Renal pelvis (tissue), 4 donors: ENCODE data around the gene MLH1. TPM values are rescaled to one million over a fixed set of nuclear protein-coding genes. Genes with fewer than 3 reads are reported as not detected.
"Not testable (repeated sequence)": the region's sequence is repeated elsewhere in the genome, so short reads cannot be mapped to it uniquely, and the experiment has no call there.

ENCODE experiments used
- DNase-seq: peaks from one replicate; pipeline ENCODE4 v3.0.0-alpha.2; 2013
- polyA plus RNA-seq, 3 donors: library from polyadenylated mRNA; unstranded; fragments of 120-200 nt; gene quantifications; one replicate each; pipeline ENCODE4 v1.2.1, GENCODE V29; 2013; ENCODE audit not compliant: insufficient read length in 3 of 3

Gene MLH1
- polyA plus RNA-seq, 3 donors: 45.4 to 60.5 (median 49.6) TPM

DNA sequence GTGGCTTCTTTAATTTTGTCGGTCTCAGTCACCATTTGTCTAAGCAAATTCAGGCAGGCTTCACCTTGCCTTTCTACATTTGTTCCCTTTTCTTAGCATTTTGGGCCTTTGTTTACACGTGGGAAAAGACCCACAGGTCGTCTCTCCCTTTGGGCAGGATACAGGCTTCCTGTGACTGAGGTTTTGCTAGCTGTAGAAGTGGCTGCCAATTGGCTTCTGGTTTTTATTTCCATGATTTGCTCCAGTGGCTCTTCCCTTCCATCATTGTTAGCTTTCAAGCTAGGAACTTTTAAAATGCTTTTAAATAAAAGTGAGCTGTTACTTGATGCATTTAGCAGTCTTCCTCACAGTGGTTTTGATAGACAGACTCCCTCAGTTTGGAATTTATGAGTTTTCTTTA lies 37.3 kb downstream of the MLH1 start:
- no peak for DNase-seq

DNA sequence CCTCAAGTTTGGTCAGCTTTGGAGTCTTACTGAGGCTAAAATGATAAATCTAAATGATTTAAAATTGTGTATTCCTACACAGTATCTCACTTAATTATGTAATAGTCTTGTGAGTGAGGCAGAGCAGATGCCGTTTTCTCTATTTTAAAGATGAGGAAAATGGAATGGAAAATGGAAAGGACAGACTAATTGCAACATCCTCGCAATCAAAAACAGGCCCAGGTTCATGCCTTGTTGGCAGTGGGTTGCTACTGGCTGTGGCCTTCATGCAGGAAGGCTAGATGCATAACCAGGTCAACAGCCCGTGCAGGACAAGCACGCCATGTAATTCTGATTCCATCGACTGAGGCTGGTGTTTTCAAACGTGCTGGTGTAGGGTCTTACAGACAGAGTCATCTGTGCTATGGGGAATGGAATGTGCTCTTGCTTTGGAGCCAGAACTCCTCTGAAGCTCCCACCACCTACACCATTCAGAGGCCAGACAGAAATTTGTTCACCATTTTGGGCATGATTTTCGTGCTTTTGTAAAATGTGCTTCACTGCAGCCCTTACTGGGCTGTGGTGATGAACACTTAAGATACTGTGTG lies 37.9 kb downstream of the MLH1 start:
- DNase-seq: no peak

DNA sequence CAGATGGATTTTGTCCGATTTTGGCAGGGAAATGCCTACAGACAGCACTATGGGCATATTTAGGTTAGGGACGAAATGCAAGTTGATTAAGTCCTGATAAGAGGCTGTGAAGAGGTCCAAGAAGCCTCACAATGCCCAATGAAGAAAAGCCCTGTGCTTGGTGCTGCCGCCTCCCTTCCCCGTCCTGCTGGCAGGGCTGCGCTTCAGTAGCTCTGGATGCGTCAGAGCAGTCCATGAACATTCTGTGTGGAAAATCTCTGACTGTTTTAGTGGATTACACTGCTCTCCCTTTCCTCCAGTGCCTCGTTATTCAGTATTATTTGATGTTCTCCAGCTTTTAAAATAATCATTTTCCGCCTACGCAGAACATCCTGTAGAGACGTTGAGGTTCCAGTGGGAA lies 39.6 kb downstream of the MLH1 start:
- no peak for DNase-seq

DNA sequence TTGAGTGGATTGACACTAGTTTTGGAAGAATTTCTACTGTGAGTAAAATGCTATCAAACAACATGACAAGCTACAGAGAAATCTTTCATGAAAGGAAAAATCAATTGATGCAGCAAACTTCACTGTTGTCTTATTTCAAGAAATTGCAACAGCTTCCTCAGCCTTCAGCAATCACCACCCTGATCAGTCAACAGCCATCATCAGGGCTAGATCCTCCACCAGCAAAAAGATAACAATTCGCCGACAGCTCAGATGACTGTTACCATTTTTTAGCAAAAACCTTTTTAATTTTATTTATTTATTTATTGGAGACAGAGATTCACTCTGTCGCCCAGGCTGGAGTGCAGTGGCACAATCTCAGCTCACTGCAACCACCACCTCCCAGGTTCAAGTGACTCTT lies 44.0 kb downstream of the MLH1 start:
- DNase-seq: no peak

DNA sequence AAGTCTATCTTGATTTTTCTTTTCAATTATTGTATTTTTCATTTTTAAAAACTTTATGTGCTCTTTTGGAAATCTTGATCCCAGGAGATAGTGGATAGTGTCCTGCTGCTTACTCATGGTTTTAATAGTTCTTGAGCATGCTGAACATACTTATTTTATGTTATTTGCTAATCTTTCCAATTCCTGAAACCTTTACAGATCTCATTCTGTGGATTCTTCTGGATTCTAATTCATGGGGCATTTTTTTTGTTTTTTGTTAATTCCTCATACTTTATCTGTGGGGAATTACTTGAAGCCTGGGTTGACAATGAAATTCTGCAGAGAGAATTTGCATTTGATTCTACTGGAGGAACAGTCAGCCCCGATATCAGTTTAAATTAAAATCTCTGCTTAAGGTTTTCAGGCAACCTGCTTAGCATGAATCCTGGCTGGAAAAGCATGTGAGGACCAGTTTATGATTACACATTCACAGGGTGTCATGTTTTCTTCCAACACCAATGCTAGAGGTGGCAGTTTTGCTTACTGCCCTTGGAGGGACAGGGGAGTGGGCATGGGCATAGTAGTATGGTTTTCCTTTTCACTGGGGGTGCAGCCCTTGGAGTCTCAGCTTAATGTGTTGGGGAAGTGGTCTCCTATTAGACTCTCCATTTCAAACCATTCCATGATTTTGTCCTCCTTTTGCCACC lies 46.0 kb downstream of the MLH1 start:
- DNase-seq: no peak

DNA sequence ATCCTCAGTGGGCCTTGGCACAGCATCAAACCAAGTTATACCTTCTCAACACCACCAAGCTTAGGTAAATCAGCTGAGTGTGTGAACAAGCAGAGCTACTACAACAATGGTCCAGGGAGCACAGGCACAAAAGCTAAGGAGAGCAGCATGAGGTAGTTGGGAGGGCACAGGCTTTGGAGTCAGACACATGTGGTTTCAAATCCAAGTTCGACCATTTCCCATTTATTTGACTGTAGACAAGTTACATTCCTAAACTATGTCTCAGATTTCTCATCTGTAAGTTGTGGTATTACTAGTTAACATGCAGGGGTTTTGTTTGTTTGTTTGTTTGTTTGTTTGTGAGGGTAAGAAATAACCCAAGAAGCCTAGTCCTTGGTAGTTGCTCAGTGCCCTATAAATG lies 46.9 kb downstream of the MLH1 start:
- DNase-seq: no peak

DNA sequence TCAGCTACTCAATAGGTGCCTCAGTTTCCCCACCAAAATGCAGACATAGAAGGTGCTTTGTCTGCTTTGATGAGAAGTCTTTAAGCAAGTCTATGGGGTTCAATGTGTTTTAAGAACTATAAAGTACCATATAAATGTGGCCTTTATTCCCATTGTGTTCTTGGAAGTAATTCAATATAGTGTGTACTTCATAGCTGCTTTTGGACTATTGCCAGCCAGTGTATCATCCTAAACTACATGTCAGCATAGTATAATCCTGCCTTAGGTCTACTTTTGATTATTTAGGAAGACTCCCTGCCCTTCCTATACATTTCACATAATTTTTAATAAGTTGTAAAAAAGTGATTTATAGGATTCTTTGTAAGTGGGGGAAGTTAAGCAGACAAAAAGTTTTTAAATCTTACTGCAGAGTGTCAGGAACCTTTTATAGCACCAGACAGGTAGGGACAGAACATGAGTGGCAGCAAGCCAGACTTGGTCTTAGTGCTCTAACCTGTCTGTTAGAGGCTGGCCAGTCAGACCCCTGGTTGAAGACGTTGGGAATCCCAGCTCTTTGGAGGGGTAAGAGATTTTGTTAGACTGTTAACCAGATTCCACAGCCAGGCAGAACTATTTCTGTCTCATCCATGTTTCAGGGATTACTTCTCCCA lies 48.4 kb downstream of the MLH1 start:
- DNase-seq: peak; percentile 4

DNA sequence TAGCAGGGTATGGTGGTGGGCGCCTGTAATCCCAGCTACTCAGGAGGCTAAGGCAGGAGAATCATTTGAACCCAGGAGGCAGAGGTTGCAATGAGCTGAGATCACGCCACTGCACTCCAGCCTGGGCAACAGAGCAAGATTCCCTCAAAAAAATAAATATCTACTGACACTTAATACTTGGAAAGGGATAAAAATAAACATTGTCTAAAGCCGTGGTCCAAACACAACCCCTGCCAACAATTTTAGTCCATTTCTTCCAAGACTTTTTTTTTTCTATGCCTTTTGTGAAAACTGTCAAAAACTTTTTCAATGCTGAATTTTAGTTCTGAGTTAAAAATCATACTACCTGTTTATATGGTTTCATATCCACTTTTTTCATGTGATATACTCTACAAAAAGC lies 49.4 kb downstream of the MLH1 start:
- DNase-seq: not testable (repeated sequence)

DNA sequence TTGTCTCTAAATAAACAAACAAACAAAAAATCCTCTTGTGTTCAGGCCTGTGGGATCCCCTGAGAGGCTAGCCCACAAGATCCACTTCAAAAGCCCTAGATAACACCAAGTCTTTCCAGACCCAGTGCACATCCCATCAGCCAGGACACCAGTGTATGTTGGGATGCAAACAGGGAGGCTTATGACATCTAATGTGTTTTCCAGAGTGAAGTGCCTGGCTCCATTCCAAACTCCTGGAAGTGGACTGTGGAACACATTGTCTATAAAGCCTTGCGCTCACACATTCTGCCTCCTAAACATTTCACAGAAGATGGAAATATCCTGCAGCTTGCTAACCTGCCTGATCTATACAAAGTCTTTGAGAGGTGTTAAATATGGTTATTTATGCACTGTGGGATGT lies 57.0 kb downstream of the MLH1 start:
- no peak for DNase-seq

DNA sequence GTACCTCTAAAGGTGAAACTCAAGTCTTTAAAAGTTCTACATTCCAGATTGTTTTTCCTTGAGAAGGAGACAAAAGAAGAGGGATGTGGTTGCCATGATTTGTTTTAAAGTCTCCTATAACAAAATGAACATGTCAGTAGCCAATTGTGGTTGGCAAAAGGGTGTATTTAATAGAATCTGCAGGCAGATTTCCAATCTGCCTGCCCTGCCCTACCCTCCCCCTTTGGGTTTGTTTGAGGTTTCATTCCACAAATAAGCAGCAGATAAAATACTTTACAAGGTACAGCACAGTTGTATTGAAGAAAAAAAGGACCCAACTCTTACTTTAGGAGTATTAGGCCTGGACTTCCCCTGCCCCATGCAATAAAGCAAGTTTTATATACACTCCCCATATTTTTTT lies 59.5 kb downstream of the MLH1 start:
- DNase-seq: no peak

DNA sequence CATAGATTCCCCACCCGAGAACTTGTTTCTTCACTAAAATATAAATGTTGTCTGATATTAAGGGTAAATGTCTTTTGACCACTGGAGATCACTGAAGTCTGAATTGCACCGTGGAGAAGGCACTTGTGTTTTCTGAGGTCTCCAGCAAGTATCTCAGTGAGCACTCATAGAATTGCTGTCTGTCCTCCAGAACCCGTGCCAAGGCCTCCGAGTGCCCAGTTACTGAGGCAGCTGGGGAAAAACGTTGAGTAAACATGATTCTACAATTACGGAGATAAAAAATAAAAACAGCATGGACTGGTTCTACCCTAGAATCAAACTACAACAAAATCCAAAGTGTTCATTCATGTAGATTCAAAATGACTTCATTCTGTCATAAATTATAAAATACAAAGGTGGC lies 60.0 kb downstream of the MLH1 start:
- DNase-seq: no peak

DNA sequence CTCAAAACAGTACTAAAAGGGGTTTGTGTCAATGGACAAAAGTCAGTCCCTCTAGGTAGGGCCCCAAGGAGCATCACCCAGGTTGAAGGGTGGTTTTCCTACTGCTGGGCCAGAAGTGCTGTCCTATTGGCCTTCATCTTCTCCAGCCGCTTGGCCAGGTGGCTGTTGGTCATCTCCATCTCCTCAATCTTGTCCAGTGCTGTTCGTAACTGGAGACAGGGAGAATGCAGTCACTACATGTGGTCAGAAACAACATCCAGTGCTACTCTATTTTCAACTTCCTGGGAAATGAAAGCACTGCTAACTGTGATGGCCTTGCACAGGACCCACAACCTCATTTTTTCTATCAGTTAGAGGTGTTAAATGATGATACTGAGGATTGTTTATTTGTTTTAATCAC lies 60.4 kb downstream of the MLH1 start:
- DNase-seq: no peak

DNA sequence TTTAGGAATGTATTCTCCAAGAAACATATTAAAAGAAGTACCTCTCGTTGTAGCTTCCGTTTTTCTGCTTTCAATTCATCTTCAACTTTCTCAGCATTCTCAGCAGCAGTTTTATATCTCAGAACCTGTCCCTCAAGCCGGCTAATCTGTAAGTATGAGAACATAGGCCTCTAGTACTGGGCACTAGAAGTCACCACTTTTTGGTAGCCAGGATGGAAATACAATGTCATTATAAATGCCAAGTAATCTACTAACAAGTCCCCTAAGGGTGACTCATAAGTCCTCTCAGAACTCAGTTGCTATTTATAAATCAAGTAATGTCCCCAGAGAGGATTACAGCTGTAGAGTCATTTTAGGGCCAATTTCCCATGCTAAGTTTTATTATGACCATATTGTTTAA lies 61.1 kb downstream of the MLH1 start:
- no peak for DNase-seq

DNA sequence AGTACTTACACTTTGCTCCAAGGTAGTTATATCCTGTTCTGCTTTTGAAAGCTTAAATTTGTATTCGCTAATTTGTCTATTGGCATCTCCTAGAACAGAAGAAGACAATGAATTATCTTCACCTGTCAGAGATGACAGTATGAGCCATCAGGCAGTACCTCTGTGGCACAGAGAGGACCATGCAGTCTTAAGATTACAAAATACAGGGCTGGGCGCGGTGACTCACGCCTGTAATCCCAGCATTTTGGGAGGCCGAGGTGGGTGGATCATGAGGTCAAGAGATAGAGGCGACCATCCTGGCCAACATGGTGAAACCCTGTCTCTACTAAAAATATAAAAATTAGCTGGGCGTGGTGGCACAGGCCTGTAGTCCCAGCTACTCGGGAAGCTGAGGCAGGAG lies 61.8 kb downstream of the MLH1 start:
- DNase-seq: not testable (repeated sequence)

DNA sequence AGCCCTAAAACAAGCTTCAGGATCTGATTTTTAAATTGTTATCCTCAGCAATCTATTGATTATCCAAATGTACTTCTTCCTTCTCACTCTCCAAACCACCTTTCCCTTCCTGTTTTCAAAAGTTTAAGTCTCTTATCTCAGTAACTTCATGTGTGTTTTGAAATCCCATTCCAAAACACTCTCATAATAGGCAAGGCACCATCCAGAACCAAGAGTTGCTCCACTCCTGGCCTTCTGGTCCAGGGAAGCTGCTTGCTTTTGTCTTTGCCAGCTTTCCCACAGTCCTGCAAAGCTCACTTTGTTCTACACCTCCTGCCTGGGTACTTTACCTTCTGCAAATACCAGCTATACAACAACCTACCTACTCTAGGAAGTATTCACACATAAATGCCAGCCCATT lies 63.5 kb downstream of the MLH1 start:
- no peak for DNase-seq

DNA sequence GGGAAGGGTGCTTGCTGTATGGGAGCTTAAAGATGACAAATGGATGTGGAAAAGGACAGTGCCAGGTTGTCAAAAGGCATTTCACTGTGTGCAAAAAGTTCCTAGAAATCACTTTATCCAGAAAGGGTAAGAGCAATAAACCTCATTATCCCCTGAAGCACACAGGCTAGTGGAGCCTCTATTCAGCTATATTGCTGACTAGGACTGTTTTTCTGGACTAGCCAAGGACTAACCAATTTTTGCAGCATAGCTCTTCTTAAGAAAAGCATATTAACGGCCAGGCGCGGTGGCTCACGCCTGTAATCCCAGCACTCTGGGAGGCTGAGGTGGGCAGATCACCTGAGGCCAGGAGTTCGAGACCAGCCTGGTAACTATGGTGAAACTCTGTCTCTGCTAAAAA lies 64.8 kb downstream of the MLH1 start:
- no peak for DNase-seq

DNA sequence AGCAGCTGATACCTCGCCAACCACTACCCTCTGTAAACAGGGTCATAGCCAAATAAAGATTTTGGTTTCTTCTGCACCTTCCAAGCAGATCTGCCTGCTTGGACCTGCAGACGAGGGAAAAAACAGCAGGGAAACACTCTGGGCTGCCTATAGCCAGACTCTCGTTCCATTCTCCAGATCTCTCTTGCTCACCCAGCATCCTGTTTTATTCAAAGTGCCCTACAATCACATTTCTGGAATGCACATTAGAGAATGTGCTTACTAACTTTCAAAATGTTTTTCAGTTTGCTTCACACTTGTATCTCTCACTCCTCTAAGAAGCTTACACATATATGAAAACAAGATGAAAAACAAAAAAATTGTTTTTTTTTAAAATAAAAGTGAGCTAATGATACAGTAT lies 71.4 kb downstream of the MLH1 start:
- no peak for DNase-seq

DNA sequence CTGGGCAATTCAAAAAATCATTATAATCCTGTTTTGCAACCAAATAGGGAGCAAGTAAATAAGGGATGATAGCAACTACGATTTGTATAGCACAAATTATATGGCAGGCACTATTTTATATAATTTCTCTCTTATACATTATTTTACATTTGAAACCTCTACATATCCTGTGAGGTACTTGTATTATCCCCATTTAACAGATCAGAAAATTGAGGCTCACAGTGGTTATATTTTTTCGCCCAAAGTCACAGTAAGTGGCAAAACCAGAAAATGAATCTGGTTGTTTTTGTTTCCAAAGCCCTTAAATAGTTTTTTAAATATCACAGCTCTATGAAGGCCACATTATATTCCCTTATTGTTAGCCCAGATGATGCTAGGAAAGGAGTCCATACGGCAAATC lies 74.3 kb downstream of the MLH1 start:
- no peak for DNase-seq

DNA sequence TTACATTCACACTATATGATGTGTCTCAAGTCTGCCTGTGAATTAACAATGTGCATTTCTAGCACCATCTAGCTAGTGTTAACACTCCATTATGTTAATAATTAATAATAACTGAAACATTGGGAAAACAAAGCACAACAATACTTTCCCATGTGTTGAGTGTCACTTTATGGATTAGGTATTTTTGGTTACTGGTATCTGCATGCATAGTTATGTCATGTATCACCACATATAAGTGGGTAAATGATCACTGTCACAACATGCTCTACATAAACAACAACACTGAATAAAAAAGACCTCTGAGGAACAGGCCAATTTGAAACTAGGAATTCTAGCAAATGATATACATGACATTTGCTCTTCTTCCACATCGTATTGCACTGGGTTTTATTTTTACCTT lies 74.7 kb downstream of the MLH1 start:
- DNase-seq: no peak

DNA sequence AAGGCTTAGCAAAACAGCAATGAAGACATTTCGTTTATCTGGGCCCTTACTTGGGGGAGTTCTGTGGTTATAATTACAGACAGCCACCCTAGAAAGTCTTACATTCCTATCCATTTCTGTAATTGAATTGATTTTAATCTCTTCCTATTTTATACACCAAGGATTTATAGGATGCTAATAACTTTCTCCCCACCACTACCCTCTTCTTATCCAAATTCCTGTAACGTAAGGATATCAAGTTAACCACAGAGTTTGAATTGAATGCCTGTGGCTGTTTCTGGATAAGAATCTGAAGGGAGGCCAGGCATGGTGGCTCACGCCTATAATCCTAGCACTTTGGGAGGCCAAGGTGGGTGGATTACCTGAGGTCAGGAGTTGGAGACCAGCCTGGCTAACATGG lies 78.6 kb downstream of the MLH1 start:
- DNase-seq: no peak

DNA sequence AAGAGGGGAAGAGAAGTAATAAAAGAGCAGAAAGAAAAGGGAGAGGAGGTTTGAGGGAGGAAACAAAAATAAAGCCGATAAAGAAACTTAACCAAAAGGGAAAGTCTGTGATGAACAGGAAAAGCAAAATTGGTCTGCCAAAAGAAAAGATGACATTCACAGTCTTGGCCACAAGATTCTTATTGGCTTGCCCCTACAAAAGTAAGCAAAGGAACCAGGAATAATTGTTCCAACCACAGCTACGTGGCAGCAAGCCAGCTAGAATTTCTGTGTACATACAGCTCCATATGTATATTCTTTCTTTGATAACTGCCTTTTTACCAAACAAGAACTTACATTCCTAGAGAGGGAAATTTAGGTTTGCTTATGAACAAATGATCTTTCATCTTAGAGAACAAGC lies 79.6 kb downstream of the MLH1 start:
- DNase-seq: no peak

DNA sequence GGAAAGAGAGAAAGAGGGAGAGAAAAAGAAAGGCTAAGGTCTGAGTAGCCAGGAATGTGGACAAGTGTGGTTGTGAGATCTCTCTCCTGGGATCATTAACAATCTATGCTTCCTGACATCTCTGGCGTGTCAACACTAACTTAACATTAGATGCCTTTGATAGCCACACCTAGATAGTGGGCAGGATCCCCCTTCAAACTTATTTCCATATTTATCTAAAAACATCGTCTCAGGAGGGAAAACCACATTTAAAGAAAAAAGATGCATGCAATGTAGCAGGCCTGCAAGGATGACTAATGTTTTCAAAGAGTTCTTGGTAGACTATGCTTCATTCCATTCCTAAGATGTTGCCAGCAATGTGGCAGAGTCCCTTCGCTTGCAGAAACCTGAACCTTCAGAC lies 80.9 kb downstream of the MLH1 start:
- no peak for DNase-seq

DNA sequence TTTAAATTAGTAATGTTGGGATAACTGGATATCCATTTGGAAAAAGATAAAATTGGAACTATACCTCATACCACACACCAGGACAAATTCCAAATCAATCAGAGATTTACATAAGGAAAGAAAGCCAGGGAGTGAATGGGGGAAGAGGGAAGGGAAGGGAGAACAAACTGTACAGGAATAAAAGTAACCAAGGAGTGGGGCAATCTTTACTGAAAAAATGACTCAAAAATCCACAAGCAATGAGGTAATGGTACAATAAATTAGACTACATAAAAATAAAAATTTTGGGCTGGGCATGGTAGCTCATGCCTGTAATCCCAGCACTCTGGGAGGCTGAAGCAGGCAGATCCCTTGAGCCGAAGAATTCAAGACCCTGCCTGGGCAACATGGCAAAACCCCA lies 82.6 kb downstream of the MLH1 start:
- no peak for DNase-seq

DNA sequence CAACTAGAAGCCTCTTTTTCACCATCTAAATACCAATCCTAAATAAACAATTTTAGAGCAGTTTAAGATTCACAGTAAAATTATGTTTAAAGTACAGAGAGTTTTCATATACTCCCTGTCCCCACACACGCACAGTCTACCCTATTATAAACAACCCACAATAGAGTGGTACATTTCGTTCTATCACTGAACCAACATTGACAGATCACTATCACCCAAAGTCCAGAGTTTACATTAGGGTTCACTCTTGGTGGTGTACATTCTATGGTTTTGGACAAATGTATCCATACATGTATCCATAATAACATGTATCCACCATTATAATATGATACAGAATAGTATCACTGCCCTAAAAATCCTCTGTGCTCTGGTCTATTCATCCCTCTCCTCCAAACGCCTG lies 89.0 kb downstream of the MLH1 start:
- no peak for DNase-seq
